Type B pancreatic cell (in vitro differentiated cells): Measurements from ENCODE around the gene GMCL1. TPM values are rescaled to one million over a fixed set of nuclear protein-coding genes. Genes with fewer than 3 reads are reported as not detected.

Source experiments
- DNase-seq: peaks from one replicate; pipeline ENCODE4 v3.0.0; 2021; ENCODE audit warnings: mixed read lengths; ENCODE audit not compliant: unreplicated experiment; ENCODE audit errors: extremely low spot score
- H3K27ac Mint-ChIP-seq: 2 replicates; pipeline ENCODE4 v1.8.0; 2021; ENCODE audit warnings: mild to moderate bottlenecking, mixed read lengths
- H3K27me3 Mint-ChIP-seq: 2 replicates; pipeline ENCODE4 v1.8.0; 2021; ENCODE audit warnings: mixed read lengths
- H3K36me3 Mint-ChIP-seq: 2 replicates; pipeline ENCODE4 v1.8.0; 2021; ENCODE audit warnings: mixed read lengths
- H3K4me1 Mint-ChIP-seq: one replicate; pipeline ENCODE4 v1.8.0; 2021; ENCODE audit warnings: mixed read lengths; ENCODE audit not compliant: unreplicated experiment
- H3K4me3 Mint-ChIP-seq: 2 replicates; pipeline ENCODE4 v1.8.0; 2021; ENCODE audit warnings: mild to moderate bottlenecking, mixed read lengths
- H3K9me3 Mint-ChIP-seq: 2 replicates; pipeline ENCODE4 v1.8.0; 2021; ENCODE audit warnings: mixed read lengths
- CTCF ChIP-seq: fragments of 200-600 bp; sonication (generic); conservative IDR thresholded peaks from 2 replicates; pipeline ENCODE4 v1.5.0; 2021; ENCODE audit warnings: antibody characterized with exemption, mild to moderate bottlenecking
- total RNA-seq: library from RNA; stranded (reverse); gene quantifications from 2 replicates; pipeline ENCODE4 v1.2.1, GENCODE V29; 2021; ENCODE audit warnings: low replicate concordance

Gene GMCL1
- total RNA-seq, 1 donor from 2014 or later: 23.0 TPM

GRCh38 chr2:69923116-69923515 is 93.7 kb downstream of the GMCL1 start:
- Mint-ChIP-seq H3K27me3 (no peaks in the 10 kb centered on the region), H3K4me1 (no peaks in the 10 kb centered on the region), H3K9me3 (no peaks in the 10 kb centered on the region), H3K27ac (no peak overlapping the region), H3K36me3 (peaks cover 4% of the 10 kb centered on the region), H3K4me3 (no peak overlapping the region)
- no peak for TF ChIP-seq CTCF
- no peak for DNase-seq

GRCh38 chr2:69926849-69927515 is 97.5 kb downstream of the GMCL1 start:
- Mint-ChIP-seq H3K4me1 (peaks cover 1% of the 10 kb centered on the region), H3K4me3 (no peak overlapping the region), H3K36me3 (peaks cover 4% of the 10 kb centered on the region), H3K27me3 (no peaks in the 10 kb centered on the region), H3K27ac (no peak overlapping the region), H3K9me3 (no peaks in the 10 kb centered on the region)
- DNase-seq: no peak
- no peak for TF ChIP-seq CTCF

Other genes starting within 250 kb of the GMCL1 start
- gene AAK1, start 185.9 kb upstream of the GMCL1 start, total RNA-seq: 45.5 and 50.3 TPM in 2 replicates
- 84.5 and 152 TPM in 2 replicates for gene ANXA4, start 87.5 kb upstream of the GMCL1 start, total RNA-seq
- 35.3 and 43.1 TPM in 2 replicates for gene SNRNP27, start 64.3 kb downstream of the GMCL1 start, total RNA-seq
- gene MXD1, start 85.4 kb downstream of the GMCL1 start, total RNA-seq: 14.0 and 23.1 TPM in 2 replicates
- 0.67 and 1.3 TPM in 2 replicates for gene ASPRV1, start 132.0 kb downstream of the GMCL1 start, total RNA-seq